ENCODE data around the gene CCNF. TPM values are rescaled to one million over a fixed set of nuclear protein-coding genes. Genes with fewer than 3 reads are reported as not detected.
A peak's percentile ranks its signal among the peaks of the same experiment; 100 is the strongest.
"Not testable (repeated sequence)": the region's sequence is repeated elsewhere in the genome, so short reads cannot be mapped to it uniquely, and the experiment has no call there.

The CCNF gene
- total RNA-seq, 1 experiment from 2014 or later, result 37.4 TPM

- DNase-seq (ENCODE audit: low read depth), result no peak
These were observed 41.9 kb downstream of the CCNF start, which contains the start of gene NTN3 for GRCh38 chr16:2471016-2471652. Gene NTN3, plus strand, starts transcription at chr16:2471297. Its CDS starts 405 bp downstream, at chr16:2471702.

GRCh38 chr16:2471653-2472487 is 42.6 kb downstream of the CCNF start:
- DNase-seq (ENCODE audit: low read depth), result no peak

GRCh38 chr16:2472488-2472864 is 43.2 kb downstream of the CCNF start:
- no peak for DNase-seq (ENCODE audit: low read depth)

- no peak for DNase-seq (ENCODE audit: low read depth)
These were observed 43.7 kb downstream of the CCNF start for GRCh38 chr16:2472885-2473445.

- no peak for DNase-seq (ENCODE audit: low read depth)
These were observed 44.2 kb downstream of the CCNF start for GRCh38 chr16:2473446-2473926.

GRCh38 chr16:2473999-2474876 is 45.0 kb downstream of the CCNF start:
- peak; percentile 36 for DNase-seq (ENCODE audit: low read depth)

GRCh38 chr16:2474877-2475412 is 45.7 kb downstream of the CCNF start, which contains the start of gene TBC1D24:
Gene TBC1D24, plus strand, starts transcription at chr16:2475127. Its CDS starts 21,022 bp downstream, at chr16:2496149.
- DNase-seq (ENCODE audit: low read depth), result peak; percentile 74

- no peak for DNase-seq (ENCODE audit: low read depth)
These were observed 46.4 kb downstream of the CCNF start for GRCh38 chr16:2475413-2476344.

GRCh38 chr16:2476345-2476720 is 47.1 kb downstream of the CCNF start:
- DNase-seq (ENCODE audit: low read depth), result no peak

- no peak for DNase-seq (ENCODE audit: low read depth)
These were observed 47.5 kb downstream of the CCNF start for GRCh38 chr16:2476741-2477140.

- no peak for DNase-seq (ENCODE audit: low read depth)
These were observed 48.1 kb downstream of the CCNF start for GRCh38 chr16:2477327-2477726.

GRCh38 chr16:2478279-2478678 is 49.0 kb downstream of the CCNF start:
- DNase-seq (ENCODE audit: low read depth), result no peak

- not testable (repeated sequence) for DNase-seq (ENCODE audit: low read depth)
These were observed 50.7 kb downstream of the CCNF start for GRCh38 chr16:2479996-2480395.

- DNase-seq (ENCODE audit: low read depth), result no peak
These were observed 51.7 kb downstream of the CCNF start for GRCh38 chr16:2480948-2481347.

GRCh38 chr16:2481676-2482075 is 52.4 kb downstream of the CCNF start:
- no peak for DNase-seq (ENCODE audit: low read depth)

GRCh38 chr16:2482249-2482648 is 53.0 kb downstream of the CCNF start:
- DNase-seq (ENCODE audit: low read depth), result no peak

- DNase-seq (ENCODE audit: low read depth), result peak; percentile 87
These were observed 53.7 kb downstream of the CCNF start for GRCh38 chr16:2482708-2483534.

GRCh38 chr16:2483939-2484897 is 55.0 kb downstream of the CCNF start:
- DNase-seq (ENCODE audit: low read depth), result no peak
